NCI-H1092 (cell line): Measurements from ENCODE around the gene MEIOSIN.

Experiments
- DNase-seq: peaks from one replicate; lab custom pipeline; 2025; lab: John Stamatoyannopoulos, UW

Gene MEIOSIN

GRCh38 chr19:45801603-45802175, 68.5 kb downstream of the MEIOSIN start:
- DNase-seq = no peak

- DNase-seq = no peak
Observed at GRCh38 chr19:45804140-45804958, 71.1 kb downstream of the MEIOSIN start.

- DNase-seq = no peak
Observed at GRCh38 chr19:45804959-45805230, 71.7 kb downstream of the MEIOSIN start.

- DNase-seq = no peak
Observed at GRCh38 chr19:45805719-45806118, 72.5 kb downstream of the MEIOSIN start.

- no peak for DNase-seq
Observed at GRCh38 chr19:45809643-45810159, 76.5 kb downstream of the MEIOSIN start.

- no peak for DNase-seq
Observed at GRCh38 chr19:45812297-45812696, 79.1 kb downstream of the MEIOSIN start.
